ENCODE data around the gene PTEN. TPM values are rescaled to one million over a fixed set of nuclear protein-coding genes. Genes with fewer than 3 reads are reported as not detected.
"Not testable (repeated sequence)": the region's sequence is repeated elsewhere in the genome, so short reads cannot be mapped to it uniquely, and the experiment has no call there.

Gene PTEN
- total RNA-seq, 2 donors from 2014 or later: 49.8 to 75.3 TPM

DNA sequence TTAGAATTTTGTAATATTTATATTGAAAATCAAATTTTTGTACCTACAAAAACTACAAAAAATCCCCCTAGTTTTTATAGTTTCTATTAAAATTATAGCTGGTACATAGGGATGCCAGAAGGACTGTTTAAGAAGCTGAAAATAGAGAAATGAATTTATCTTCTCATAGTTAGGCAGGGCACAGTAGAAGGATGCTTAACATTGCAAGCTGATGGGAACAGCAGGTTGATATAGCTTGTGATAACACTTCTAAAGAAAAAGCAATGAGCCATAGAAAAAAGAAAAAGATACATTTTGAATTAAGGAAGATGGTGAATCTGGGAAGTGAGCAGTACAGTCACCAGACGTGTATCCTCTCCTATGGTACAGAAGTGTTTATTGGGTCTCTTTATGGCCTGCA is 32.0 kb downstream of the PTEN start:
- ATAC-seq (no peak), DNase-seq (ENCODE audit: low spot score) (no peak)
- Mint-ChIP-seq H3K36me3 (peaks cover 15% of the 10 kb centered on the region), H3K27me3 (no peaks in the 10 kb centered on the region), H3K27ac (no peak overlapping the region), H3K4me3 (no peak overlapping the region), H3K9me3 (peaks cover 4% of the 10 kb centered on the region), H3K4me1 (ENCODE audit: low read depth in 2 of 2) (peaks cover 24 to 35% of the 10 kb centered on the region in 2 donors)

DNA sequence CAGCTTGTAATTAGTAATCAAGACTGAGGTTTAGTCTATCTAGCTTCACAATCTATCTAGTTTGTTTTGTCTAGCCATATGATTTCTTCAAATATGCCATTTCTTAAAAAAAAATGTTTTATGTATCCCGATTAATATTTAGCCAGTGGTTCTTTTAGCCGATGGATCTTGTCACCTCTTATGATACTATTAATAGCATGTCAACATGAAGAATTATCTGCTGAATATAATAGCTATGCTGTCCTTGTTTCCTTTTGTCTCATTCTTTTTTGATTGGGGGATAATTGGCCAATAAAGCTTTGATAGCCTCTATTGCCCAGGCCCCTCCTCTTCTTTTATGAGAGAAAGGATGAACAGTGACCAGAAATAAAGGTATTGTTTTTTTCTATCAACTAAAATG is 32.8 kb downstream of the PTEN start:
- Mint-ChIP-seq H3K27ac (no peak overlapping the region), H3K4me3 (no peak overlapping the region), H3K9me3 (peaks cover 4% of the 10 kb centered on the region), H3K27me3 (no peaks in the 10 kb centered on the region), H3K36me3 (peaks cover 21% of the 10 kb centered on the region), H3K4me1 (ENCODE audit: low read depth in 2 of 2) (peaks cover 31 to 43% of the 10 kb centered on the region in 2 donors)
- DNase-seq (ENCODE audit: low spot score) (no peak), ATAC-seq (no peak)

DNA sequence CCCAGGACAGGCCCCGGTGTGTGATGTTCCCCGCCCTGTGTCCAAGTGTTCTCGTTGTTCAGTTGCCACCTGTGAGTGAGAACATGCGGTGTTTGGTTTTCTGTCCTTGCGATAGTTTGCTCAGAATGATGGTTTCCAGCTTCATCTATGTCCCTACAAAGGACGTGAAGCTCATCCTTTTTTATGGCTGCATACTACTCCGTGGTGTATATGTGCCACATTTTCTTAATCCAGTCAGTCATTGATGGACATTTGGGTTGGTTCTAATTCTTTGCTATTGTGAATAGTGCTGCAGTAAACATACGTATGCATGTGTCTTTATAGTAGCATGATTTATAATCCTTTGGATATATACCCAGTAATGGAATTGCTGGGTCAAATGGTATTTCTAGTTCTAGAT is 34.5 kb downstream of the PTEN start:
- peaks cover 33% of the 10 kb centered on the region for H3K36me3 Mint-ChIP-seq
- H3K27ac Mint-ChIP-seq; H3K9me3 Mint-ChIP-seq; ATAC-seq; H3K4me3 Mint-ChIP-seq; H3K27me3 Mint-ChIP-seq; DNase-seq (ENCODE audit: low spot score): not testable (repeated sequence)
- H3K4me1 Mint-ChIP-seq (ENCODE audit: low read depth in 2 of 2): peaks cover 42 to 50% of the 10 kb centered on the region in 2 donors

DNA sequence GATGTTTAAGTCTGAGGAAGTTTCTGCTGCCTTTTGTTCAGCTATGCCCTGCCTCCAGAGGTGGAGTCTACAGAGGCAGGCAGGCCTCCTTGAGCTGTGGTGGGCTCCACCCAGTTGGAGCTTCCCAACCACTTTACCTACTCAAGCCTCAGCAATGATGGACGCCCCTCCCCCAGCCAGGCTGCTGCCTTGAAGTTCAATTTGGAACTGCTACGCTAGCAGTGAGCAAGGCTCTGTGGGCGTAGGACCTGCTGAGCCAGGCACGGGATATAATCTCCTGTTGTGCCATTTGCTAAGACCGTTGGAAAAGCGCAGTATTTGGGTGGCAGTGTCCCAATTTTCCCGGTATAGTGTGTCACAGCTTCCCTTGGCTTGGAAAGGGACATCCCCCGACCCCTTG is 40.0 kb downstream of the PTEN start:
- H3K27ac Mint-ChIP-seq; DNase-seq (ENCODE audit: low spot score); H3K4me3 Mint-ChIP-seq; ATAC-seq; H3K27me3 Mint-ChIP-seq; H3K9me3 Mint-ChIP-seq: not testable (repeated sequence)
- peaks cover 48 to 70% of the 10 kb centered on the region in 2 donors for H3K4me1 Mint-ChIP-seq (ENCODE audit: low read depth in 2 of 2)
- H3K36me3 Mint-ChIP-seq: peaks cover 40% of the 10 kb centered on the region

- ATAC-seq: no peak
- DNase-seq (ENCODE audit: low spot score): no peak
- no peaks in the 10 kb centered on the region for H3K27me3 Mint-ChIP-seq
- peaks cover 32% of the 10 kb centered on the region in 2 donors for H3K4me1 Mint-ChIP-seq (ENCODE audit: low read depth in 2 of 2)
- H3K9me3 Mint-ChIP-seq: peaks cover 16% of the 10 kb centered on the region
- no peak overlapping the region for H3K27ac Mint-ChIP-seq
- peaks cover 23% of the 10 kb centered on the region for H3K36me3 Mint-ChIP-seq
- no peak overlapping the region for H3K4me3 Mint-ChIP-seq
Measured at GRCh38 chr10:87913156-87913921, 49.9 kb downstream of the PTEN start.

DNA sequence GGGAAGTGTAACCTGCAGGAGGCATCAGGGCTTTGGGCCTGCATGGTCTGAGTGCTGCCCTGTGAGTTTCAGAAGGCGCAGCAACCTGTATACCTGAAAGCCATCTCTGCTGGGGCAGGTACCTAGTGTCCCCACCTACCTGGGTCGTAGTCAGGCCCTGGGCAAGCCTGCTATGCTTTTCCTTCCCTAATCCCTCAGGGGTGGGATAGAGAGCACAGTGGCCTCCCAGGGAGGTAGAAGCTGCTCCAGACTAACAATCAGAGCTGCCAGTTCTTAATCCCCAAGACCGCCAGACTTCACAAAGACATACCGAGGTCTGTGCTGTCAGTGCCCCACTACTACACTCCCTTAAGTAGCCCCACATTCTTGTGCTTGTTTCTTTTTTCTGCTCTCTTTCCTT is 52.0 kb downstream of the PTEN start:
- no peak for DNase-seq (ENCODE audit: low spot score)
- ATAC-seq: no peak
- no peak overlapping the region for H3K27ac Mint-ChIP-seq
- H3K4me3 Mint-ChIP-seq: no peak overlapping the region
- H3K27me3 Mint-ChIP-seq: no peaks in the 10 kb centered on the region
- H3K4me1 Mint-ChIP-seq (ENCODE audit: low read depth in 2 of 2): peaks cover 34 to 44% of the 10 kb centered on the region in 2 donors
- H3K9me3 Mint-ChIP-seq: peaks cover 16% of the 10 kb centered on the region
- peaks cover 23% of the 10 kb centered on the region for H3K36me3 Mint-ChIP-seq

DNA sequence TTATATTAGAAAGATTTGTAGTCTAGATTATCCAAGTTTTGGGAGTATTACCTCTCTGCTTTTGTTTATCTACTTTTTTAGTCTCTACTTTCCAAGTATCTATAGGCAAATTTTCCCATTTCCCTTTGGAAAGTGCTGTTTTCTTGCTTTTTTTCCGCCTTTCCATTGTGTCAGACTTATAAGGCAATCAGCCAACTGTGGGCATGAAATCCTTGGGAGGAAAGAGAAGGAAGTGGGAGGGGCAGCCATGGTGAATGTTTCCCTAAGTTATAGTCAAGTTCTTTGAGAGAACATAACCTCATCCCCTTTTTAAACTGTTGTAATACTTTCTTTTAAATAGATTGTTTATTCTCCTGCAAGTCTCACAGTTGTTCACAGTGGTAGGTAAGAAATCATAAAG is 52.6 kb downstream of the PTEN start:
- Mint-ChIP-seq H3K9me3 (peaks cover 16% of the 10 kb centered on the region), H3K27ac (no peak overlapping the region), H3K27me3 (no peaks in the 10 kb centered on the region), H3K4me1 (ENCODE audit: low read depth in 2 of 2) (peaks cover 34 to 44% of the 10 kb centered on the region in 2 donors), H3K4me3 (no peak overlapping the region), H3K36me3 (peaks cover 23% of the 10 kb centered on the region)
- ATAC-seq (no peak), DNase-seq (ENCODE audit: low spot score) (no peak)

DNA sequence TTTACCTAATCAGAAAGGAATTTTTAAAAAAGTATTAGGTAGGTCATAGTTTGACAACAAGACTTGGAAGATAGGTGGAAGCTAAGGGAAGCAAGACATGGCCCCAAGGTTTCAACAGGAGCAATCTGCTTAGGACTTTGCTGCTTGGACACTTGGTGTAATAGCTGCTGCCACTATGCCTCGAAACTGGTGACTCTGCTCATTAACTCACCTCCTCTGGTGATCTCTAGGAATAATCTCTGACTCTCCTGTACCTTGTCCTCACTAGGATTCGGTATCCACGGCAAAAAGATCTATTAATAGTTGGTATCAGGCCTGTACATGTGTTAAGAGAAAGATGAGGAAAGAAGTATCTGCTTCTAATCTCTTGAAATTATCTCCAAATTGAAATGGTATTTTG is 53.1 kb downstream of the PTEN start:
- ATAC-seq: no peak
- Mint-ChIP-seq H3K27me3 (no peaks in the 10 kb centered on the region), H3K36me3 (peaks cover 23% of the 10 kb centered on the region), H3K4me3 (no peak overlapping the region), H3K4me1 (ENCODE audit: low read depth in 2 of 2) (peaks cover 31 to 44% of the 10 kb centered on the region in 2 donors), H3K9me3 (peaks cover 16% of the 10 kb centered on the region), H3K27ac (no peak overlapping the region)
- DNase-seq (ENCODE audit: low spot score): no peak

- ATAC-seq (no peak), DNase-seq (ENCODE audit: low spot score) (no peak)
- H3K36me3 Mint-ChIP-seq: peaks cover 9% of the 10 kb centered on the region
- H3K27ac Mint-ChIP-seq: peak overlapping the region; percentile 1 to 74
- H3K4me1 Mint-ChIP-seq (ENCODE audit: low read depth in 2 of 2): peaks cover 36 to 43% of the 10 kb centered on the region in 2 donors
- H3K4me3 Mint-ChIP-seq: peak overlapping the region; percentile 32
- H3K27me3 Mint-ChIP-seq: no peaks in the 10 kb centered on the region
- peaks cover 8% of the 10 kb centered on the region for H3K9me3 Mint-ChIP-seq
Measured at GRCh38 chr10:87918254-87918859, 54.9 kb downstream of the PTEN start.

- Mint-ChIP-seq H3K27ac (no peak overlapping the region), H3K27me3 (no peaks in the 10 kb centered on the region), H3K4me1 (ENCODE audit: low read depth in 2 of 2) (peaks cover 47 to 60% of the 10 kb centered on the region in 2 donors), H3K36me3 (peaks cover 5% of the 10 kb centered on the region), H3K9me3 (no peaks in the 10 kb centered on the region), H3K4me3 (no peak overlapping the region)
- ATAC-seq (no peak), DNase-seq (ENCODE audit: low spot score) (no peak)
Measured at GRCh38 chr10:87920538-87920937, 57.1 kb downstream of the PTEN start.

- Mint-ChIP-seq H3K4me1 (ENCODE audit: low read depth in 2 of 2) (peaks cover 53 to 63% of the 10 kb centered on the region in 2 donors), H3K36me3 (peaks cover 10% of the 10 kb centered on the region), H3K27me3 (no peaks in the 10 kb centered on the region), H3K27ac (no peak overlapping the region), H3K9me3 (no peaks in the 10 kb centered on the region), H3K4me3 (no peak overlapping the region)
- DNase-seq (ENCODE audit: low spot score) (no peak), ATAC-seq (no peak)
Measured at GRCh38 chr10:87921931-87922688, 58.7 kb downstream of the PTEN start.

- H3K4me3 Mint-ChIP-seq: no peak overlapping the region
- H3K27ac Mint-ChIP-seq: no peak overlapping the region
- peaks cover 10% of the 10 kb centered on the region for H3K36me3 Mint-ChIP-seq
- H3K9me3 Mint-ChIP-seq: no peaks in the 10 kb centered on the region
- DNase-seq (ENCODE audit: low spot score): no peak
- no peaks in the 10 kb centered on the region for H3K27me3 Mint-ChIP-seq
- ATAC-seq: no peak
- H3K4me1 Mint-ChIP-seq (ENCODE audit: low read depth in 2 of 2): peaks cover 48 to 66% of the 10 kb centered on the region in 2 donors
Measured at GRCh38 chr10:87923233-87923632, 59.8 kb downstream of the PTEN start.

DNA sequence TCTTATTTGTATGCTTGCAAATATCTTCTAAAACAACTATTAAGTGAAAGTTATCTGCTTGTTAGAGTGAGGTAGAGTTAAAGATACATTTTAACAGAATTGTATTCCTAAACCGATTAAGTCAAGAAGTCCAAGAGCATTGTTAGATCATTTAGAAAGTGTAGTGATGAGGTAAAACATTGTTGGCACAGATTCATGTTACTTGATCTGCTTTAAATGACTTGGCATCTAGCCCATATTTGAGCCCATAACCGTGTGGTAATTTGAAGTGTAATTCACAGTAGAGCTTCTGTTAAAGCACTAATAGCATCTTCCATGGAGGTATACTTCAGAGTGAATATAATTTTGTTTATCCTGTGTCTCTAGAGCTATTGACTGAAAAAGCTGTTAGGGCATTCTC is 62.1 kb downstream of the PTEN start:
- Mint-ChIP-seq H3K27me3 (no peaks in the 10 kb centered on the region), H3K36me3 (peaks cover 10% of the 10 kb centered on the region), H3K27ac (no peak overlapping the region), H3K4me1 (ENCODE audit: low read depth in 2 of 2) (peaks cover 49 to 67% of the 10 kb centered on the region in 2 donors), H3K9me3 (no peaks in the 10 kb centered on the region), H3K4me3 (no peak overlapping the region)
- DNase-seq (ENCODE audit: low spot score): no peak
- no peak for ATAC-seq

DNA sequence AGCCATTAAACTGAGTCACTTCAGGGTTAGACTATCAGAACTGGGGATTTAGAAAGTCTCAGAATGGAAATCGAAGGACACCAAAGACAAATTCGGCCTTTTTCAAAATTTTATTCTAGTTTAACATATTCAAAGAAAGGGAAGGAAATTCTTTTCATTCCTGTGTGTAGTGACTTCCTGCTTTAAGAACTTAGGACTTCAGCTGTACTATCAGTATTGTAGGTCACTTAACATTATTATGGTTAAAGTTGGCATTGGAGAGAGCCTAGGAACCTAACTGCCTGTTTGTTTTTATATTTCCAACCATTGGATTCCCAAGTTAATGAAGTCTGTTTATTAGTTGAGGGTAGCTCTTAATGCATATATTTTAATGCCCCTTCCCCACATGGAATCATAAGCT is 63.7 kb downstream of the PTEN start:
- Mint-ChIP-seq H3K4me1 (ENCODE audit: low read depth in 2 of 2) (peaks cover 54 to 79% of the 10 kb centered on the region in 2 donors), H3K27ac (no peak overlapping the region), H3K27me3 (no peaks in the 10 kb centered on the region), H3K4me3 (no peak overlapping the region), H3K9me3 (no peaks in the 10 kb centered on the region), H3K36me3 (peaks cover 10% of the 10 kb centered on the region)
- no peak for DNase-seq (ENCODE audit: low spot score)
- ATAC-seq: no peak

Measured in natural killer cell treated with Interleukin-12 subunit alpha and Interleukin-12 subunit beta and Interleukin-15 and Interleukin-18, amount 100 ng/mL, for 72 hours (primary cell).